GM21447 (cell line): Measurements from ENCODE around the gene PLEKHA7.
A peak's percentile ranks its signal among the peaks of the same experiment; 100 is the strongest.
"Not testable (repeated sequence)": the region's sequence is repeated elsewhere in the genome, so short reads cannot be mapped to it uniquely, and the experiment has no call there.

ENCODE experiments used
- ATAC-seq: cut with Tn5 transposase; IDR thresholded peaks from one replicate; pipeline ENCODE4 v1.9.1; 2021; ENCODE audit not compliant: unreplicated experiment

PLEKHA7 gene

GRCh38 chr11:17014321-17014832 lies at the start of gene PLEKHA7:
Gene PLEKHA7, minus strand, starts transcription at chr11:17014414. Its CDS starts 13 bp downstream, at chr11:17014401.
- ATAC-seq = no peak

- ATAC-seq = peak; percentile 69
These were observed 49.2 kb upstream of the PLEKHA7 start for GRCh38 chr11:17063171-17064002.

- not testable (repeated sequence) for ATAC-seq
These were observed 36.9 kb upstream of the PLEKHA7 start for GRCh38 chr11:17051146-17051545.

GRCh38 chr11:17048491-17048890 lies 34.3 kb upstream of the PLEKHA7 start:
- ATAC-seq = not testable (repeated sequence)

GRCh38 chr11:17046690-17047089 lies 32.5 kb upstream of the PLEKHA7 start:
- ATAC-seq = no peak

- ATAC-seq = no peak
These were observed 22.7 kb upstream of the PLEKHA7 start for GRCh38 chr11:17036666-17037658.

GRCh38 chr11:17034027-17034426 lies 19.8 kb upstream of the PLEKHA7 start:
- ATAC-seq = not testable (repeated sequence)

- ATAC-seq = no peak
These were observed 12.4 kb upstream of the PLEKHA7 start for GRCh38 chr11:17026487-17027082.

- no peak for ATAC-seq
These were observed 10.7 kb upstream of the PLEKHA7 start for GRCh38 chr11:17024924-17025323.

GRCh38 chr11:17021511-17021910 lies 7.3 kb upstream of the PLEKHA7 start:
- no peak for ATAC-seq

GRCh38 chr11:17020831-17021230 lies 6.6 kb upstream of the PLEKHA7 start:
- no peak for ATAC-seq

- ATAC-seq = no peak
These were observed 5.0 kb upstream of the PLEKHA7 start for GRCh38 chr11:17019232-17019631.

GRCh38 chr11:17015627-17016126 lies 1.5 kb upstream of the PLEKHA7 start:
- ATAC-seq = no peak

GRCh38 chr11:17014833-17015626 lies 816 bp upstream of the PLEKHA7 start:
- no peak for ATAC-seq

GRCh38 chr11:17013548-17014320 lies 480 bp downstream of the PLEKHA7 start:
- ATAC-seq = no peak

- ATAC-seq = no peak
These were observed 1.3 kb downstream of the PLEKHA7 start for GRCh38 chr11:17012712-17013547.

GRCh38 chr11:17012179-17012578 lies 2.0 kb downstream of the PLEKHA7 start:
- no peak for ATAC-seq

GRCh38 chr11:17010851-17011420 lies 3.3 kb downstream of the PLEKHA7 start:
- ATAC-seq = no peak
